OCI-LY1 (cell line): Measurements from ENCODE around the gene IL21R.

Source experiments
- CTCF ChIP-seq: fragments of 200-600 bp; sonication (generic), shearing (Covaris generic); IDR thresholded peaks from 2 replicates; pipeline ENCODE4 v1.5.1; 2017; ENCODE audit warnings: mild to moderate bottlenecking, antibody characterized with exemption, low read length, moderate library complexity, mixed read lengths
- EZH2 ChIP-seq: fragments of 200-600 bp; sonication (generic), shearing (Covaris generic); IDR thresholded peaks from 2 replicates; pipeline ENCODE4 v1.8.0; 2017; ENCODE audit warnings: borderline replicate concordance, mixed run types, mild to moderate bottlenecking, antibody characterized with exemption, low read length, moderate library complexity, mixed read lengths

- TF ChIP-seq CTCF (no peak), EZH2 (no peak)
These were observed 68.8 kb downstream of the IL21R start for GRCh38 chr16:27470567-27471431.
